GOT3 (cell line): ENCODE data around the gene DYRK4.

Experiments
- DNase-seq: peaks from one replicate; lab custom pipeline; 2025; ENCODE audit warnings: mixed read lengths; lab: John Stamatoyannopoulos, UW

Gene DYRK4

DNA sequence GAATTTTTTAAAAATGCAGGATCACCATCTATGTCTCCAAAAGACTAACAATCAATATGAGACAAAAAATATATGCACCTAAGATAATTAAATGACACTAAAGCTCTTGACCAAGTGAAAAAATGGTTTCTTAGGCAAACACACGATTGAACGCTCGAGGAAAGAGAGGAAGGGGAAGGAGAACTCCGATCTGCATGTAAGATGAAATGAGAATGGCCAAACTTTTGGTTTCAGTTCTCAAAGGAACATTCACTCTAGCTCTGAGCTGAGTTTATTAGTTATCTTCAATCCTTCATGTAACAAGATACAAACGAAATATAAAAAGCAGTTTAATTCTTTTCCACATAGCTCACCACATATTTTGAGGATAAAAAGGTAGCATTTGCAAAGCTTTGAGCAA lies 2.8 kb downstream of the DYRK4 start:
- DNase-seq = no peak

DNA sequence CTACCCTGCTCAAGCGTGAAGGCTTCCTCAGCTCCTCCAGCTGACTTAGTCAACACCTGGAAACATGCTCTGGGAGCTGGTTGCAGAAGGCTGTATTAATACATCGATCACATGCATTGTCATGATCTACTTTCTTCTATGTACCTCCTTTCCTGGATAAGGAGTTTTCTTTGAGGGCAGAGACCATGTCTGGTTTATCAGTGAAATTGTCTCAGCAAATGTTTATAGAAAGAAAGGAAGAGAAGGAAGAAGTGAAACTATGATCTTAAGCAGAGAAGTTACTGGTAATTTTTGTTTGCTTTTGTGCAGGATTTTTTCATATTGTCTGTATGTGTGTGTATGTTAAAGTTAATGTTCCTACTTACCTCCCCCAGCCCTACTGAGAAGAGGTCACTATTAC lies 4.5 kb downstream of the DYRK4 start:
- no peak for DNase-seq

DNA sequence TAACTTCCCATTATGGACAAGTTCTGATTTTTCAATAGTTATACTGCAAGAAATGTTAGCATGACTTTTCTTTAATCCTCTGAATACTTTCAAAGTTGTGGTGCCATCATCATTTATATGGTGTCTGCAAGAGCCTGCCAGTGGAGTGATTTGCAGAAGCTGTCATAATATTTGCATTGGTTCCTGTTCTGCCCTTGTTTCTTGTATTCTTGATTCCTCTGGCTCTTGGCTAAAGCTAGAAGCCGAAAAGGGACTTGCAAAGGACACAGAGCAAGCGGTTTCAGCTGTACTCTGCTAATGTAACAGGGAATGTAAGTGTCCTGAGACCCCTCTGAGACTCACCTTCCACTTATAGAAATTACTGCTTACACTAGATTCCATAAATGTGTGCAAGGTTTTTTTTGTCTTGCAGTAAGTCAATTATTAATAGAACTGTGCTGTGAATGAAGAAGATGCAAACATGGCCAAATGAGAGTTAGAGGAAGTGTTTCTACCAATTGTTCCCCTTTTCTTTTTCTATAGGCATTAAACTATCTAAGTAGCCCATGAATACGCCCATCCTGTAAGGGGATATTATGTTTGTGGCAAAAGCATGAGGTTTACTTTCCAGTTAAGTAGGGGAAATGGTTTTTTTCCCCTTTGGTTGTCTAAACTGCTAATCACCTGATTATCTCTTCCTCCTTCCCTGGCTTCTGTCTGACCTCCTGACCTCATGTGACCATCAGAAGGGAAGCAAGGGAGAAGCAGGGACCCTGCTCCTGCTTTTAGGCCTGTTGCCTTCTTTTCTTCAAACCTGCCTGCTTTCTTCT lies 5.3 kb downstream of the DYRK4 start:
- DNase-seq = no peak

DNA sequence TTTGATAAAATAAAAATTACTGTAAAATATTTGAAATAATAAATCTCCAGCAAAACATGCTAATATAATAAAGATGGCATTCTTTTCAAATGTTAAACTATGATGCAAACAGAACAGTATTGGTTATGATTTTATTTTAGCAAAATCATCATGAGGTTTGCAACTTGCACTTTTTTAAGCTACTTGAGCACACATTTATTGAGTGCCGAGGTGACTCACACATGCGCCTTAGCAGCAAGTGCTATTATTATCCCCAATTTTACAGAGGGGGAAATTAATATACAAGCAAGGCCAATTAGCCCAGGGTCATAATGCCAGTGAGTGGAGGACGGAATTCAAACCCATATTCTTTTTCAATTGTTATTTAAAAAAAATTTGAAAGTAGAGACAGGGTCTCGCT lies 7.3 kb downstream of the DYRK4 start:
- no peak for DNase-seq

DNA sequence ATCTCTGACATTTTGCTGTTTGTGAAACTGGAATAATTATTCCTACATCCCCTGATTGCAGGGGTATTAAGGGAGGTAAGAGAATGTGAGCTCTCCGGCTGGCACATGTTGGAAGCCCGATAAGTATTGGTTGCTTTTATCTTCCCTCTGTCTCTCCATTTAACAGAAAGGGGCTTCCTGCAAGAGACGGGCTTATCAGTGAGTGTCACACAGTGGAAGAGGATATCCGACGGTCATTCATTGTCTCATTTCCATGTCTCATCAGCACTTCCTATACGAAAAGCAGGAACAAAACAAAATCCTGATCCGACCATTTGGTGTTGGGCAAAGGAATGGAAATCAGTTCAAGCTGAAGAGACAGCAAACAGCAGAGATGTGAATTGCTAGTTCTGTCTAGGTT lies 10.7 kb downstream of the DYRK4 start:
- DNase-seq = no peak

DNA sequence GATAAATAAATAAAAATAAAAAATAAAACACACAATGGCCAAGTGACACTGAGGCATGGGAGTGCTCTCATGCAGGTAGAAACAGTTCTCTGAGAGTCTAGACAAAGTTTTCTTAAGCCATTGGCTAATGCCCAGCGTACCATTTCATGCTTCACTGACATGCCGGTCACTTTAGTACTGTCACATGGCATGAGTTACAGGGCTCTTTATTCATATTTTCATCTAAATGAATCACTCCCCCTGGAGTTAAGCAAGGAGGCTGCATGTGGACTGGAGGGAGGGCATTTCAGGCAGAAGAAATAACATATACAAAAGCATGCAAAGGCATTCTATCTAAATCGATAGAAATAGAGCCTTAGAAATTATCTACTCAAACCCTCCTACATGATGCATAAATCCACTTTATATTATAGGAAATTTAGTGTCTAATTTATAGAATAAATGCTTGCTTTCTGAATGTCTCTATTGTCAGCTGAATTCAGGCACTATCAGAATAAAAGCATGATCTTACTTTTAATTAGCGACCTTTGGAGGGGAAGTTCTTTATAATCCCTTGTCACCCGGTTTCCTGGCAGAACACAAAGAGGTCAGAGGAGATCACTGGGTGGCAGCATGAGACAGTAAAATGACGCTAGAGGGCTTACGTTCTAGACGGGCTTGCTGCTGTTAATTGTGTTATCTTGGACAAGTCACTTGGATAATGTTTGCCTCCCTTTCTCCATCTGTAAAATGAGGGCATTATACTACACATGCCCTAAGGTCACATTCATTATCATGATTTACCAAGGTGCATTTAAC lies 17.5 kb downstream of the DYRK4 start:
- no peak for DNase-seq

DNA sequence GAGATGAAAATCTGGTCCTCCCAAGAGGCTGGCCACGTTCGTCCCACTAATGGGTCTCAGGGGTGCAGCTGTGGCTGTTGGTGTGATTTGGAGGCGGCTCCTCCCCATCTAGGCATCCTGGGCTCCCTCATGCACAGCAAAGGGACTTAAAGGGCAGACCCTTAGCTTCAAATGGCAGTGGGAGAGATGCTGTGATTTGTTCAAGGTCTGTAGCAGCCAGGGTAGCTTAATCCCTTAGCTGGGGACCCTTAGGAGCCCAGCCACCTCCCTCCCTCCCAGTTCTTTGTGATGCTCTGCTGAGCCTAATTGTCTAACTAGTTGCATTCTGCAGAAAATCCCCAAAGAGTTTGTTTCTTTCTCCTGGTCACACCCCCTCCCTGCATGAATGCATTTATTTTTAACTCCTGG lies 18.3 kb downstream of the DYRK4 start:
- DNase-seq = no peak

DNA sequence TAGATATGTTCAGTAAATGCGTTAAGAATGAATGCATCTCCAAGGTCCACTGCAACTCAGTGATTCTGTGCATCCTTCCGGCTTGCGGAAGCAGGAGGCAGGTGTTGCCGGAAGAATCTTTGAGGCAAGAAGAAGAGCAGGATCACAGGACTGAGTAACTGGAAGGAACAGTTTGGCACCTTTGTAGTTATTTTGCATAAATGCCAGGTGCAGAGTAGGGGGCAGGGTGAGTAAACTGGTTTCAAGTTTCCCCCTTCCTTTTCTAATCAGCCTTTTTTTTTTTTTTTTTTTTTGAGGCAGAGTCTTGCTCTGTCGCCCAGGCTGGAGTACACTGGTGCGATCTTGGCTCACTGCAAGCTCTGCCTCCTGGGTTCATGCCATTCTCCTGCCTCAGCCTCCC lies 22.3 kb downstream of the DYRK4 start:
- no peak for DNase-seq

DNA sequence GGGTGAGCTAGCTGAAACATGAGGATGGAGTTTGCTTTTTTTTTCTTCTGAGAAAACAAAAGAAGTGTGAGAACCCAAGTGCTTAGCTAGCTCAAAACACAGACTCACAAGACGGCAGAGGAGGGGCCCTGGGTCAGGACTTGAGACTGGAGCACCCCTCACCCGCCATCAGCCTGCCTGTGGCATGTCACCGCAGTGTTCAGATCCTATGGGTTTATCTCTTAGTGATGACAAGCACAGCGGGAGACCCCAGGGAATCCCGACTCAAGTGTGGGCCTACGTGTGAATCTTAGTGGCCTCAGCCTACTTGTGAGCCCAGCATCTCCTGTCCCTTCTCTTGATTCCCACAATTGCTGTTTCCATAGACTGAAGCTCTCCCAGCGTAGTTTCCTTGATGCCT lies 22.9 kb downstream of the DYRK4 start:
- no peak for DNase-seq

DNA sequence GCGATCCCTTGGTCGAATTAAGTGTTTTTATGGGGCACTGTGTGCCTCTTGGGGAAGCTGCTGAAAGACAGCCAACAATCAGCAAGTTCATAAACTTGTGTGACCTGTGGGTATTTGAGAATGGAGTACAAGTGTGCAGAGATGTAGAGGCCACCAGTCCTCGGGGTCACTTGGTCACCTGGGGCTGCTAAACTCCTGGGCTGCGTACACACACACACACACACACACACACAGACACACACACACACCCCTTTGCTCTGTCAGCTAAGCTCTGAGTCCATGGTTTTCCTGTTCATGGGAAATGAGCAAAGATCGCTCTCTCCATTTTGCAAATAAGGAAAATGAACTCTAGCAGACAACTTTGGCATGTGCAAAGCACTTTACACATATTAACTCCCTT lies 24.5 kb downstream of the DYRK4 start:
- no peak for DNase-seq

DNA sequence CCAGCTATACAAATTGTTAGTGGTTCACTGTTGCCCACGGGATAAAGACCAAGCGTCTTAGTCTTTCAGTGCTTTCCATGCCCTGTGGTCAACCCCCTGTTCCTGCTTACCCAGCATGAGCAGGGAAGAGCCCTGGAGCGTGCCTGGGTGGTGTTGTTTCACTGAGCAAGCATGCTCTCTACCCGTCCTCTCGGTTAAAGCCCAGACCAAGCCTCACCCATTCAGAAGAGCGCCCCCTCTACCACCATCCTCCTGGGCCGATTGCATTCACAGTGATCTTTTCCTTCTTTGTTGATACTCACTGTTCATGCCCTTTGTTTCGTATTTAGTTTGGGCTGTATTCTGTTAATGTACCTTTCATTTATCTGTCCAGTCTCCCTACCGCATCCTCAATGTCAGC lies 25.1 kb downstream of the DYRK4 start:
- DNase-seq = no peak

DNA sequence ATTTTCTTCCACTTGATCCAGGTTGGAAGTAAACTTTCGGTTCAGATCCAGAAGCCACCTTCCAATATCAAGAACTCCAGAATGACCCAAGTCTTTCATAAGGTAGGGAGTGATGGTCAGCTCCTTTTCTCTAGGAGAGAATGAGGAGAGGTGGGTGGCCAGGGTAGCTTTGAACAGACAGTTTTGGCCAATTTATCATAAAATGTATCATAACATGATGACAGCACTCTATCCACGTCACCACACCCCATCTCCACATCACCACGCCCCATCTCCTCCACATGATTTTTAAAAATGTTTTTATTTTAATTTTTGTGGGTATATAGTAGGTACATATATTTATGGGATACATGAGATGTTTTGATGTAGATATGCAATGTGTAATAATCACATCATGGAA lies 26.9 kb downstream of the DYRK4 start:
- DNase-seq = no peak

DNA sequence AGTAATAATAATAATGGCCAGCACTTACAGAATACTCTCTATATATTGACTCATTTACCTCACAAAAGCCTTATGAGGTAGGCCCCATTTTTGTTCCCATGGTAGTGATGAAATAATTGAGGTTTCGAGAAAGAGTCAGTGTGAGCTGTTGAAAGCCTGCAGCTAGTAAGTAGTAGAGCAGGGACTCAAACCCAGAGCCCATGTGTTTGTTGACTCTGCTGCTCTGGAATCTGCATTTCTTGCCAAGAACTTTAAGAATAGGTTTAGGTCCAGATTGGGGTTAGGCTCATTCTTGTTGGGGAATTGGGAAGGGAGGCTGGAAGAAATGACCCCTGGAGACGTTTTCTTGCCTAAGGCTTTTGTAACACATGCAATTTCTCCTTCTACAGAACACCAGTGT lies 27.9 kb downstream of the DYRK4 start:
- DNase-seq = no peak

DNA sequence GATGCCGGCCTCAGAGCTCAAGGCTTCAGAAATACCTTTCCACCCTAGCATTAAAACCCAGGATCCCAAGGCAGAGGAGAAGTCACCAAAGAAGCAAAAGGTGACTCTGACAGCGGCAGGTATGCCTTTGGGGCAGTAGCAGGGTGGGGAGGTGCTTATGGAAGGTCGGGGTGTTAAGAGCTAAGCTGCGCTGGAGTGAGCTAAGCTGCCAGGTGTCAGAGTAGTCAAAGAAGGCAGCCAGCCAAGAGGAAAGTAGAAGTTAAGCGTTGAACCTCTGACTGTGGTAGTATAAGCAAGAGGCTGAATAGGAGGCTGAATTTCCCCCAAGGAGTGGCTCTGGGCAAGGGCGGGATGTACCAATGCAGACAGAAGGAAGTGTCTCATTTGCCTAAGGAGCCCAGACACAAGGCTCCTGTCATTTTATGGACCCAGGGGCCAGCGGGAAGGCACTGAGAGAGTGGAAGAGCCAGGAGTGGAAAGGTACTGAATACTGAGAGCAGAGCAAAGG lies 29.2 kb downstream of the DYRK4 start:
- no peak for DNase-seq

DNA sequence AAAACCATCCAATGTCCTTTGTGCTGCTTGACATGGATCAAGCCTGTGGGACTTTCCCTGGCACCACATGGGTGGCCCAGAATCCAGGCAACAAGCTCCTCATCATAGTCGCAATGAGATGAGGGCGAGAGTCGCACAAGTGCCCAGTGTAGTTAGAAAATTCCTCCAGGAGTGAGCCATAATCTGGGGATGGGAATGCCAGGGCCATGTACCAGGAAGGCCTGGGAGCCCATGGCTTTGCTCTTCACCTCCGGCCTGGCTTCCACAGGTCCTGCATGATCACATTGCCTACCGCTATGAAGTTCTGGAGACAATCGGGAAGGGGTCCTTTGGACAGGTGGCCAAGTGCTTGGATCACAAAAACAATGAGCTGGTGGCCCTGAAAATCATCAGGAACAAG lies 33.9 kb downstream of the DYRK4 start:
- DNase-seq = no peak

DNA sequence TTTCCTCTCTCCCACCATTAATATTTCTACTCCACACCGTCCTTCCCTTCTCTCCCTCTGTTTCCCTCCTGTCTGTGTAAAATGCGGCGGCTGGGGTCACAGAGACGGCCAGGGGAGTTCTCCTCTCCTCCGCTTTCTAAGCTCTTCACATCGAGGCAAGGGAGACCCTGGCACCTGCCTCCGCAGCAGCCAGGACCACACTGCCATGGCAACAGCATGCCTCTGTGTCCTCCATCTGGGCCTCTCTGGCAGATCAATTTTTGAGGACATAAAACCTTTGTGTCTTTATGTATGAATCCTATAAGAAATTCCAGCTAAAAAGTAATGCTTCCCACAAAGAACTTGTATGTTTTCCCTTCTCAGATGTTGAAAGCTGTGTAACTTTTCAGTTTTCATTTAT lies 41.4 kb downstream of the DYRK4 start:
- no peak for DNase-seq

DNA sequence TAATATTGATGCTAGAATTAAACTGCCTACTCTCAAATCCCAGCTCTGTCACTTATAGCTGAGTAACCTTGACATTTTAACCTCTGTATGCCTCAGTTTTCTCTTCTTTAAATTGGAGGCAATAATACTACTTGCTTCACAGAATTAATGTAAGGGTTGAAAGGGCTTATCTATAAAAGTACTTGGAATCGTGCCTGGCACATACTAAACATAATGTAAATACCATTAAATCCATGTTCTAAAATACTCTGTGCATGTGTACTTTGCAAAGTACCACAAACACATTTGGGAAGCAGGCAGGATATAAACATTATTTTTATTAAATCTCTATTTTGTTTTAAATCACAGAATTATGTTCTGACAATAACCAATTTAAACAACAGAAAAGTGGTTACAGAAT lies 41.9 kb downstream of the DYRK4 start:
- DNase-seq = no peak

DNA sequence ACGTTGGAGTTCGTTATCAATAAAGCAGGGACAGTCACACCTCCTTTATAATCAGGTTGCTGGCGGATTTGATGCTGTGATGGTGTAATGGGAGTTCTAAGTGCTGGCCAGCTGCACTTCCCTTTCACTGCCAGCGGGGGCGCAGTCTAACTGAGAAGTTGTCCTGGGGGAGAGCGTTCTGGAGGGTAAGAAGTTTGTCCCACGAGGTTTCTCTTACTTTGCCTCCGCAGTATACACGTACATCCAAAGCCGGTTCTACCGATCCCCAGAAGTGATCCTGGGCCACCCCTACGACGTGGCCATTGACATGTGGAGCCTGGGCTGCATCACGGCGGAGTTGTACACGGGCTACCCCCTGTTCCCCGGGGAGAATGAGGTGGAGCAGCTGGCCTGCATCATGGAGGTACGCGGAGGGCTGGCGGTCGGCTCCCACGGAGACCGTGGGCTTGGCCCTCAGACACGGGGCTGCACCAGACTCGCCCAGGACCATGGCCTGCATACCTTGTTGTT lies 42.7 kb downstream of the DYRK4 start:
- peak; percentile 35 for DNase-seq

DNA sequence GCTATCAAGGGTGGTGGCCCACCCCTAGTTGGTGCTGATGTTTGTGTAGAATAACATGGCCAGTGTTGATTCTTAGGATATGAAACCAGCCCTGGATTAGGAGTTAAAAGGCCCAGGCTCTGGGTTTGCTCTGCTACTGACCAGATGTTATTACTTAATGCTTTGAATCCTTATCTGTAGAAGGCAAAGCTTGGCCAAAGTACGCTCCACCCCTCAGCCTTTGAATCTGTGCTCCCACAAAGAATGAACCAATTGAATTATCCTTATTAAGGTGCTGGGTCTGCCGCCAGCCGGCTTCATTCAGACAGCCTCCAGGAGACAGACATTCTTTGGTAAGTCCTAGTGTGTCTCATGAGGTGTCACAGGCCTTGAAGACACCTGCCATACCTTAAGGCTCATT lies 45.0 kb downstream of the DYRK4 start:
- DNase-seq = no peak

DNA sequence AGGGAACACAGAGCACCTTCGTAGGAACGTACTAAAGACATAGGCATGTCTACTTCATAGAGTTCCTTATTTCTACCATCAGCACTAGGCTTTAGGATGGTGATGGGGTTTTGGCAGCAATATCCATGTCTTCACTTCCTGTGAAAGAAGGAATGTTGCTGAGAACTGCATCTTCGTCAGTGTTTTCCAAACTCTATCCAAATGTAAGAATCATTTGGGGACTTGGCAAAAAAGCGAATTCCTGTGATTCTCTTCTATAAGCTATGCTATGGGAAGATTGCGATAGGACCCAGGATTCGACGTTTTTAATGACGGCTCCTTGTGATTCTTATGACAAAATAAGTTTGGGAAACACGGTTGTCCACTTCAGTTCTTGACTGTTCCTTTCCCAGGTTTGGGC lies 47.1 kb downstream of the DYRK4 start:
- no peak for DNase-seq

DNA sequence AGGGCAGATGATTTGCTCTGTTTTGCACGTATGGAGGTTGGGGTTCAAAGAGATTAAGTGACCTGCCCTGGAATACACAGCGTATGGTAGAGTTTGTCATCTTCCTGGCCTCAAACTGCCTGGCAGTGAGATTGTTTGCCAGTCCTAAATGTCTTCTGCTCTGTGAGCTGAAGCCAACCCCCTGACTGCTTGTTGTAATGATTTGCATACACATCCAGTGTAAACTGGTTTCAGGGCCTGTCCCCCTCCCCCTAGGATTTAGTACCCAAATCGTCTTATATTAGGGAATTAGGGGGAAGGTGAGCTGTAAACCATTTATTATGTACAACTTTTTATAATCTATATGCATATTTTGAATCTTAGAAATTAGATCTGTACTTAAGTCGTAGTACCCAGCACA lies 48.5 kb downstream of the DYRK4 start:
- DNase-seq = no peak

DNA sequence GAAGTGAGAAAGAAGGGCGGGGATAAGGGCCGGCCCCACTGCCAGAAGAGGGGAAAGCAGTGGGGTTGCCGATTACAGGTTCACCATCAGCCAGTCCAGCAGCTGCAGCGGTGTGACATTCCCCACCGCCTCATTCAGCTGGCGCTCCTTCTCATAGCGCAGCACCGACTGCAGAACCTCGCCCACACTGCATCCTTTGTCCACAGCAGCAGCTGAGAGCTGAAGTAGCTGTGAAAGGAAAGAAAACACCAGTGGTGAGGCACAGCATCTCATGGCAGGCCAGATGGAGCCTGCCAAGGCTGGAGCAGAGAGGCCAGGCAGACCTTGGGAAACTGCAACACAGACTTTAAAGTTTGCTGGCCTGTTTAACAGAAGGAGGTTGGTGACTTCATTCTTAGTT lies 53.7 kb downstream of the DYRK4 start:
- no peak for DNase-seq

DNA sequence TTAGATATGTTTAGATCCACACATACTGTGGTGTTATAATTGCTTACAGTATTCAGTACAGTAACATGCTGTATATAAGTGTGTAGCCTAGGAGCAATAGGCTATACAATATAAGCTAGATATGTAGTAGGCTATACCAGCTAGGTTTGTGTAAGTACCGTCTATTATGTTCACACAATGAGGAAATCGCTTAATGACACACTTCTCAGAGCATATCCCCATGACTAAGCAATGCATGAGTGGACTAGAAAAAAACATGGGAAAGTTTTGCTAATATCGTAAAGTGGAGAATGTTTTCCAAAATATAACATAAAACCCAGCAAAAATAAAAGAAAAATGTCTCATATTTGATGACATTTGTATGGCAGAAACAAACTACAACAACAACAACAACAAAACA lies 59.5 kb downstream of the DYRK4 start:
- DNase-seq = no peak
